ENCODE data around the gene SIVA1.

DNA sequence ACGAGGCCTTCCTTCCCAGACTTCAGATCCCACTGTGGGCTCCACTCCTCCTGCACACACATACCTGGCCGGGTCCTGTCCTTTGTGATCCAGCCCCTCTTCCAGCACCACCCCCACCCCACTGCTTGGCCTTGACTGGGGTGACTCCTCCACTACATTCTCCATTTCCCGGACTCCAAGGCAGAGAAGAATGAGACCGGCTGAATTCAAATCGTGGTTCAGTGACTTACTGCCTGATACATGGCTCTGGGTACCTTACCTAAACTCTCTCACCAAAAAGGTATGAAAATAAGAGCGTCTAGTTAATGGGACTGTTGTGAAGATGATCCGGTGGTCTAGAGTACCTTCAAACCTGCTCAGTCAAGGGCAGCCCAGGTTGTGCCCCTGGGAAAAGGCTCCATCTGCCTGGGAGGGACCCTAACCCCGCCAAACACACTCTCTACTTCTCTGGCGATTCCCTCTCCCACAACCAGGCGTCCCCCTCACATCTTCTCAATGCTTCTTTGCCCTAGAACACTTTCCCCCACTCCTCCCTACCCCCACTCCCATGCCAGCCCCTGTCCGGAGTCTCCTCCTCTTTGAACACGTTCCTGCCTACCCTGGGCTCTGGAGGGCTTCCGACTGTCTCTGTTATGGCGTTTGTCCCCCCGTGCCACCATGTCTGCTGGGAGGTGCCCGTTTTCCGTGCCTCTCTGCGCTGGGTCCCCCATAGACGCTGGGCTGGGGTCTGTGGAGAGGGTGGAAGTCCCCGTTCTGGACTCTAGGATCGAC, 46.5 kb downstream of the SIVA1 start:
- TF ChIP-seq, protein P1, sequence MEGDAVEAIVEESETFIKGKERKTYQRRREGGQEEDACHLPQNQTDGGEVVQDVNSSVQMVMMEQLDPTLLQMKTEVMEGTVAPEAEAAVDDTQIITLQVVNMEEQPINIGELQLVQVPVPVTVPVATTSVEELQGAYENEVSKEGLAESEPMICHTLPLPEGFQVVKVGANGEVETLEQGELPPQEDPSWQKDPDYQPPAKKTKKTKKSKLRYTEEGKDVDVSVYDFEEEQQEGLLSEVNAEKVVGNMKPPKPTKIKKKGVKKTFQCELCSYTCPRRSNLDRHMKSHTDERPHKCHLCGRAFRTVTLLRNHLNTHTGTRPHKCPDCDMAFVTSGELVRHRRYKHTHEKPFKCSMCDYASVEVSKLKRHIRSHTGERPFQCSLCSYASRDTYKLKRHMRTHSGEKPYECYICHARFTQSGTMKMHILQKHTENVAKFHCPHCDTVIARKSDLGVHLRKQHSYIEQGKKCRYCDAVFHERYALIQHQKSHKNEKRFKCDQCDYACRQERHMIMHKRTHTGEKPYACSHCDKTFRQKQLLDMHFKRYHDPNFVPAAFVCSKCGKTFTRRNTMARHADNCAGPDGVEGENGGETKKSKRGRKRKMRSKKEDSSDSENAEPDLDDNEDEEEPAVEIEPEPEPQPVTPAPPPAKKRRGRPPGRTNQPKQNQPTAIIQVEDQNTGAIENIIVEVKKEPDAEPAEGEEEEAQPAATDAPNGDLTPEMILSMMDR (IDR thresholded peaks at IDR 0.05): peak in 2 of 3 donors; percentile 22 to 47
- no peak for TF ChIP-seq EP300 (IDR thresholded peaks at IDR 0.05)
- TF ChIP-seq POLR2A (IDR thresholded peaks at IDR 0.05): no peak
